Measurements from ENCODE around the gene GPR35. TPM values are rescaled to one million over a fixed set of nuclear protein-coding genes. Genes with fewer than 3 reads are reported as not detected.
A peak's percentile ranks its signal among the peaks of the same experiment; 100 is the strongest.

Gene GPR35
- total RNA-seq, 1 donor = 1.1 TPM

DNA sequence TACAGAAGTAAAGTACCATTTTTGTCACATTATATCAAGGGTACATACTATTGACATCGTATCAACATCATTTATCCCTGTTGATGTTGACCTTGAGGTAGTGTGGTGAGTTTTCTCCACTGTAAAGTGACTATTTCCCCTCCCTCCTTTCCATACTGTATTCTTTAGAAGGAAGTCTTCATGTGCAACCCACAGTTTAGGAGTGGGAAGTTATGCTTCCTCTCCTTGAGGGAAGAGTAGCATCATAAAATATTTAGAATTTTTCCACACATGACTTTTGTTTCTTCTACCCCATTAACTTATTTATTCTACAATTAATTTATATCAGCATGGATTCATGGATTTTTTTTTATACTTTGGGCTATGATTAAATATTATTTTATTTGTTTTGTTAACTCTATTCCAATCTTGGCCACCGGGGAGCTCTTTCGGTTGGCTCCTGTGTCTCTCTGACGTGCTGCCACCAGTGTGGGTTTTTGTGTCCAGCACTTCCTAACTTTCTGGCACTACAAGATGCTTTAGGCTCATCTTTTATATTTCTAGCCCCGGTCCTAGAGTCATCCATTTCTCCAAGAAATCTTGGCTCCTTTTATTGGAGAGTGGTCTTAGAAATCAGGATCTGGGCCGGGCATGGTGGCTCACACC, 38.4 kb downstream of the GPR35 start:
- DNase-seq (ENCODE audit: insufficient read length, low spot score, missing footprints) = peak; percentile 27
- TF ChIP-seq, protein P1, sequence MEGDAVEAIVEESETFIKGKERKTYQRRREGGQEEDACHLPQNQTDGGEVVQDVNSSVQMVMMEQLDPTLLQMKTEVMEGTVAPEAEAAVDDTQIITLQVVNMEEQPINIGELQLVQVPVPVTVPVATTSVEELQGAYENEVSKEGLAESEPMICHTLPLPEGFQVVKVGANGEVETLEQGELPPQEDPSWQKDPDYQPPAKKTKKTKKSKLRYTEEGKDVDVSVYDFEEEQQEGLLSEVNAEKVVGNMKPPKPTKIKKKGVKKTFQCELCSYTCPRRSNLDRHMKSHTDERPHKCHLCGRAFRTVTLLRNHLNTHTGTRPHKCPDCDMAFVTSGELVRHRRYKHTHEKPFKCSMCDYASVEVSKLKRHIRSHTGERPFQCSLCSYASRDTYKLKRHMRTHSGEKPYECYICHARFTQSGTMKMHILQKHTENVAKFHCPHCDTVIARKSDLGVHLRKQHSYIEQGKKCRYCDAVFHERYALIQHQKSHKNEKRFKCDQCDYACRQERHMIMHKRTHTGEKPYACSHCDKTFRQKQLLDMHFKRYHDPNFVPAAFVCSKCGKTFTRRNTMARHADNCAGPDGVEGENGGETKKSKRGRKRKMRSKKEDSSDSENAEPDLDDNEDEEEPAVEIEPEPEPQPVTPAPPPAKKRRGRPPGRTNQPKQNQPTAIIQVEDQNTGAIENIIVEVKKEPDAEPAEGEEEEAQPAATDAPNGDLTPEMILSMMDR (IDR thresholded peaks at IDR 0.05; ENCODE audit: extremely low read depth, low read depth, low read length) = peak; percentile 19
- H3K4me2 ChIP-seq (ENCODE audit: insufficient read depth, low read length) = no peak overlapping the region
- no peak overlapping the region for H3K4me3 ChIP-seq (ENCODE audit: insufficient read depth, low read length)
- H3K27ac ChIP-seq (ENCODE audit: low read depth, low read length) = no peak overlapping the region
- H3K9me3 ChIP-seq (ENCODE audit: low read depth, low read length) = peaks cover 3% of the 10 kb centered on the region
- no peaks in the 10 kb centered on the region for H3K36me3 ChIP-seq (ENCODE audit: insufficient read depth, low read length)
- H3K79me2 ChIP-seq (ENCODE audit: insufficient read depth, low read length) = no peaks in the 10 kb centered on the region
- no peaks in the 10 kb centered on the region for H3K4me1 ChIP-seq (ENCODE audit: insufficient read depth, low read length)
- H4K20me1 ChIP-seq (ENCODE audit: insufficient read depth, low read length) = no peaks in the 10 kb centered on the region
- peaks cover 30% of the 10 kb centered on the region for H3K27me3 ChIP-seq (ENCODE audit: insufficient read depth, low read length)
- H2AFZ ChIP-seq (ENCODE audit: low read length) = no peak overlapping the region

DNA sequence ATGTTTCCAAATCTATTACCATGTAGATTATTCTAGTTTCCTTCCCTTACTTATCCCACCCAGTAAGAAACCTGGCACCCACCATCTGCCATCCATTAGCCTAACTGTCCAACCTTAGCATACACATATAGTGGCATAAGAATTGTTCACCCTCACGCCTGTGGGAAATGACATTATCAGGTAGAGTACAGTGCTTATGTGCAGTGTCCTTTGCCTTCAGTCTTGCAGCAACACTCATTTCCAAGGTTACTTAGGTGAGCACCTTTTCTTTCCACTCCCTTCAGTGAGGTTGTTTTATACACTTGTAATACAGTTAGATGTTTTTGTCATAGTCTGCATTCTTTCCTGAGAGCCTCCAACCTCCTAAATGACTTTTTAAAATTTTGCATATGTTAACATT, 39.3 kb downstream of the GPR35 start:
- Histone ChIP-seq H3K27me3 (ENCODE audit: insufficient read depth, low read length) (peaks cover 25% of the 10 kb centered on the region), H2AFZ (ENCODE audit: low read length) (no peak overlapping the region)
- TF ChIP-seq, protein P1 (IDR thresholded peaks at IDR 0.05; ENCODE audit: extremely low read depth, low read depth, low read length) = no peak

DNA sequence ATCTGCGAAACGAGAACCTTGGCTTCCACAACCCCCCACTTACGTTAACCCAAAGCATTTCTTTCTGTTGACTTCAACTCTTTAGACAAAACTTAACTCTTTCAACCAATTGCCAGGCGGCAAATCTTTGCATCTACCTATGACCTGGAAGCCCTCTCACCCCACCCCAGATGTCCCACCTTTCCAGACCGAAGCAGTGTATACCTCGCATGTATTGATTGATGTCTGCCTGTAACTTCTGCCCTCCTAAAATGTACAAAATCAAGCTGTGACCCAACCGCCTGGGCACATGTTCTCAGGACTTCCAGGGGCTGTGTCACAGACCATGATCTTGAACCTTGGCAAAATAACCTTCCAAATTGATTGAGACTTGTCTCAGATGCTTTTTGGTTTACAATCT, 45.1 kb downstream of the GPR35 start:
- peaks cover 40% of the 10 kb centered on the region for H3K27me3 ChIP-seq (ENCODE audit: insufficient read depth, low read length)

More for the DNA sequence above, 39.3 kb downstream of the GPR35 start:
- H3K36me3 ChIP-seq (ENCODE audit: insufficient read depth, low read length) = no peaks in the 10 kb centered on the region
- no peak for DNase-seq (ENCODE audit: insufficient read length, low spot score, missing footprints)
- H4K20me1 ChIP-seq (ENCODE audit: insufficient read depth, low read length) = no peaks in the 10 kb centered on the region
- no peaks in the 10 kb centered on the region for H3K79me2 ChIP-seq (ENCODE audit: insufficient read depth, low read length)
- H3K27ac ChIP-seq (ENCODE audit: low read depth, low read length) = no peak overlapping the region
- H3K4me1 ChIP-seq (ENCODE audit: insufficient read depth, low read length) = no peaks in the 10 kb centered on the region
- H3K4me2 ChIP-seq (ENCODE audit: insufficient read depth, low read length) = no peak overlapping the region
- H3K4me3 ChIP-seq (ENCODE audit: insufficient read depth, low read length) = no peak overlapping the region
- peaks cover 3% of the 10 kb centered on the region for H3K9me3 ChIP-seq (ENCODE audit: low read depth, low read length)

DNA sequence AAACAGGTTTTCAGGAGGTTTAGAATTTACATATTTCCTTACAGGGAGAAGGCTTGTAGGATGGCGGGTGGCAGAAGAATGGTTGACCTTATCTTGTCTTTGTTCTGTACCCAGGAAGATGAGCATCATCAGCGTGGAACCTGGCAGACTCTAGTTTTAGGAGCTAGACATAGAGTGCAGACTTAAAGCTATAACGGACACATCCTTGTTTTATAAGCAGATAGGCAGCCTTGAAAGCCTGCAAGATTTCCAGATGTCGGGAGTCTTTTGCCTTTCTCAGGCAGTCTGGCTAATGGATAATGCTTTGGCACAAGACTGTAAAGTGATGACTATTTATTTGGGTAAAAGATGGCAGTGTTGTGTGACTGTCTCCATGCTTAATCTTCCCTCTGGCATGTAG, 45.7 kb downstream of the GPR35 start:
- Histone ChIP-seq H2AFZ (ENCODE audit: low read length) (no peak overlapping the region), H3K27me3 (ENCODE audit: insufficient read depth, low read length) (peaks cover 40% of the 10 kb centered on the region), H3K36me3 (ENCODE audit: insufficient read depth, low read length) (no peaks in the 10 kb centered on the region), H4K20me1 (ENCODE audit: insufficient read depth, low read length) (no peaks in the 10 kb centered on the region), H3K79me2 (ENCODE audit: insufficient read depth, low read length) (no peaks in the 10 kb centered on the region), H3K27ac (ENCODE audit: low read depth, low read length) (no peak overlapping the region), H3K9me3 (ENCODE audit: low read depth, low read length) (no peaks in the 10 kb centered on the region), H3K4me3 (ENCODE audit: insufficient read depth, low read length) (no peak overlapping the region), H3K4me1 (ENCODE audit: insufficient read depth, low read length) (no peaks in the 10 kb centered on the region), H3K4me2 (ENCODE audit: insufficient read depth, low read length) (no peak overlapping the region)
- TF ChIP-seq, protein P1 (IDR thresholded peaks at IDR 0.05; ENCODE audit: extremely low read depth, low read depth, low read length) = no peak
- DNase-seq (ENCODE audit: insufficient read length, low spot score, missing footprints) = peak; percentile 21

More for the DNA sequence above, 45.1 kb downstream of the GPR35 start:
- Histone ChIP-seq H3K36me3 (ENCODE audit: insufficient read depth, low read length) (no peaks in the 10 kb centered on the region), H3K4me2 (ENCODE audit: insufficient read depth, low read length) (no peak overlapping the region), H3K9me3 (ENCODE audit: low read depth, low read length) (no peaks in the 10 kb centered on the region), H3K27ac (ENCODE audit: low read depth, low read length) (no peak overlapping the region), H2AFZ (ENCODE audit: low read length) (no peak overlapping the region), H4K20me1 (ENCODE audit: insufficient read depth, low read length) (no peaks in the 10 kb centered on the region), H3K79me2 (ENCODE audit: insufficient read depth, low read length) (no peaks in the 10 kb centered on the region), H3K4me3 (ENCODE audit: insufficient read depth, low read length) (no peak overlapping the region), H3K4me1 (ENCODE audit: insufficient read depth, low read length) (no peaks in the 10 kb centered on the region)
- TF ChIP-seq, protein P1 (IDR thresholded peaks at IDR 0.05; ENCODE audit: extremely low read depth, low read depth, low read length) = no peak
- no peak for DNase-seq (ENCODE audit: insufficient read length, low spot score, missing footprints)

Measured in osteoblast (primary cell).